Coronary artery (tissue), 2 donors: ENCODE measurements around the gene ACCS.

Experiments
- DNase-seq: peaks from one replicate; pipeline ENCODE4 v3.0.0-alpha.2; 2017; ENCODE audit warnings: low spot score
- H3K27ac ChIP-seq, 2 donors: fragments of 200-600 bp; sonication (generic); one replicate each; pipeline ENCODE4 v1.5.1; 2016 to 2019
- H3K4me3 ChIP-seq: fragments of 200-600 bp; sonication (generic); 2 replicates; pipeline ENCODE4 v1.5.1; 2016; ENCODE audit warnings: mild to moderate bottlenecking, moderate library complexity
- CTCF ChIP-seq: fragments of 200-600 bp; sonication (generic); IDR thresholded peaks from one replicate; pipeline ENCODE4 v1.5.1; 2019; ENCODE audit warnings: antibody characterized with exemption

Gene ACCS

GRCh38 chr11:44065841-44066731 lies at the start of gene ACCS:
ACCS (plus strand) TSS chr11:44066270; CDS start chr11:44067628, 1,358 bp downstream.
- TF ChIP-seq CTCF: peak; percentile 72
- DNase-seq: peak; percentile 98

DNA sequence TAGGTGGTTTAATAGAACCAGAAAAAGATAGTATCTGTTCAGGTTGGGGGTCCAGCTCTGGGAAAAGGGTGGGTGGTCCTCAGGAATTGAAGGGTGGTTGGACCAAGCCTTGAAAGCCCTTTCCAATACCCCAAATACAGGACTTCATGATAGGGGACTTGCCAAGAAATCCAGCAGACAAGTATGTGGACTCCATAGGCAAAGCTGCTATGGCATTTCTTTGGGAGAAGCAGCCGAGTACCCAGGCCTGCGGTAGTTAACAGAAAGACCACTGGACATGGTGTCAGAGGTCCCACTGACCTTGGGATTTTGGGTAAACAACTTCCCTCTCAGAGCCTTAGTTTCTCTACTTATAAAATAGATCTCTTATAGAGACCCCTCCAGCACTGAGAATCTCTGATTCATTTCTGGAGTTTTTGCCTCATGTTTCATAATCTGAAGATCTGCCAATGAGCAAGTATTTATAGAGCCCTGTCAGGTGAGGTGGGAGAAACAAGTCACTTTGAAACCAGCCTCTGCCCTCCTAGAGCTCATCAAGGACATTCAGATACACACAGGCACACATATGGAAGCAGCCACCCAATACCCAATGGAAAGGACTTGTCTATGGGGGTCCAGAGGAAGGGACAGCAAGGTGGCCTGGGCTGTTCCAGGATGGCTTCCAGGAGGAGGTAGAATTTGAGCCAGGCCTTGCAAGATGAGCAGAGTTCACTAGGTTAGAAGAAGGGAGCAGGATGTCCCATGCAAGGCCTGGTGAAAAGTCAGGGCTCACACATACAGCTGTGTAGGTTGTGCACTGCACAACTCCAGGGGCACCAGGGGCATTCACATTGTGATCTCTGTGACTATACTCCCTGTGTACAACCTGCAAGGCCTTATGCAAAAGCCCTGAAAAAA lies 49.3 kb upstream of the ACCS start:
- no peak overlapping the region for H3K4me3 ChIP-seq
- DNase-seq: peak; percentile 70
- no peak for TF ChIP-seq CTCF
- peak overlapping the region; percentile 76 to 92 for H3K27ac ChIP-seq

More at GRCh38 chr11:44065841-44066731, at the start of gene ACCS:
- H3K27ac ChIP-seq: peak within 1 kb of the TSS; percentile 85 to 93
- peak within 1 kb of the TSS; percentile 80 for H3K4me3 ChIP-seq

GRCh38 chr11:44017443-44018126 lies 48.5 kb upstream of the ACCS start:
- no peak overlapping the region for H3K4me3 ChIP-seq
- no peak for DNase-seq
- peak overlapping the region; percentile 76 to 92 for H3K27ac ChIP-seq
- TF ChIP-seq CTCF: no peak

GRCh38 chr11:44018127-44018521 lies 47.9 kb upstream of the ACCS start:
- DNase-seq: peak; percentile 79
- H3K27ac ChIP-seq: peak overlapping the region; percentile 76 to 92
- no peak for TF ChIP-seq CTCF
- no peak overlapping the region for H3K4me3 ChIP-seq

- Histone ChIP-seq H3K27ac (peak overlapping the region in 1 of 2 donors; percentile 92), H3K4me3 (no peak overlapping the region)
- no peak for DNase-seq
- no peak for TF ChIP-seq CTCF
Observed at GRCh38 chr11:44018829-44019228, 47.2 kb upstream of the ACCS start.

- Histone ChIP-seq H3K4me3 (no peak overlapping the region), H3K27ac (no peak overlapping the region)
- no peak for DNase-seq
- TF ChIP-seq CTCF: no peak
Observed at GRCh38 chr11:44024977-44025376, 41.1 kb upstream of the ACCS start.
